D721Med (cell line): Measurements from ENCODE around the gene STX3.

ENCODE experiments used
- DNase-seq: peaks from one replicate; pipeline ENCODE4 v3.0.0; 2011; ENCODE audit warnings: low spot score; ENCODE audit not compliant: insufficient read length
- FAIRE-seq: peaks from 2 replicates; lab custom pipeline; 2011; peaks lifted over from hg19 to GRCh38; lab: Jason Lieb, UNC
- TF ChIP-seq, protein P1 (sequence below): IDR thresholded peaks from 2 replicates; pipeline ENCODE4 v1.5.1; 2012; ENCODE audit warnings: mild to moderate bottlenecking, control low read depth; ENCODE audit not compliant: insufficient read depth; ENCODE audit errors: missing control alignments

Gene STX3

GRCh38 chr11:59730896-59731565 lies 24.1 kb upstream of the STX3 start:
- FAIRE-seq, result no peak
- DNase-seq, result no peak
- TF ChIP-seq, protein P1, sequence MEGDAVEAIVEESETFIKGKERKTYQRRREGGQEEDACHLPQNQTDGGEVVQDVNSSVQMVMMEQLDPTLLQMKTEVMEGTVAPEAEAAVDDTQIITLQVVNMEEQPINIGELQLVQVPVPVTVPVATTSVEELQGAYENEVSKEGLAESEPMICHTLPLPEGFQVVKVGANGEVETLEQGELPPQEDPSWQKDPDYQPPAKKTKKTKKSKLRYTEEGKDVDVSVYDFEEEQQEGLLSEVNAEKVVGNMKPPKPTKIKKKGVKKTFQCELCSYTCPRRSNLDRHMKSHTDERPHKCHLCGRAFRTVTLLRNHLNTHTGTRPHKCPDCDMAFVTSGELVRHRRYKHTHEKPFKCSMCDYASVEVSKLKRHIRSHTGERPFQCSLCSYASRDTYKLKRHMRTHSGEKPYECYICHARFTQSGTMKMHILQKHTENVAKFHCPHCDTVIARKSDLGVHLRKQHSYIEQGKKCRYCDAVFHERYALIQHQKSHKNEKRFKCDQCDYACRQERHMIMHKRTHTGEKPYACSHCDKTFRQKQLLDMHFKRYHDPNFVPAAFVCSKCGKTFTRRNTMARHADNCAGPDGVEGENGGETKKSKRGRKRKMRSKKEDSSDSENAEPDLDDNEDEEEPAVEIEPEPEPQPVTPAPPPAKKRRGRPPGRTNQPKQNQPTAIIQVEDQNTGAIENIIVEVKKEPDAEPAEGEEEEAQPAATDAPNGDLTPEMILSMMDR, result no peak

- TF ChIP-seq, protein P1, result no peak
- no peak for FAIRE-seq
- no peak for DNase-seq
Observed at GRCh38 chr11:59746111-59746510, 9.1 kb upstream of the STX3 start.

DNA sequence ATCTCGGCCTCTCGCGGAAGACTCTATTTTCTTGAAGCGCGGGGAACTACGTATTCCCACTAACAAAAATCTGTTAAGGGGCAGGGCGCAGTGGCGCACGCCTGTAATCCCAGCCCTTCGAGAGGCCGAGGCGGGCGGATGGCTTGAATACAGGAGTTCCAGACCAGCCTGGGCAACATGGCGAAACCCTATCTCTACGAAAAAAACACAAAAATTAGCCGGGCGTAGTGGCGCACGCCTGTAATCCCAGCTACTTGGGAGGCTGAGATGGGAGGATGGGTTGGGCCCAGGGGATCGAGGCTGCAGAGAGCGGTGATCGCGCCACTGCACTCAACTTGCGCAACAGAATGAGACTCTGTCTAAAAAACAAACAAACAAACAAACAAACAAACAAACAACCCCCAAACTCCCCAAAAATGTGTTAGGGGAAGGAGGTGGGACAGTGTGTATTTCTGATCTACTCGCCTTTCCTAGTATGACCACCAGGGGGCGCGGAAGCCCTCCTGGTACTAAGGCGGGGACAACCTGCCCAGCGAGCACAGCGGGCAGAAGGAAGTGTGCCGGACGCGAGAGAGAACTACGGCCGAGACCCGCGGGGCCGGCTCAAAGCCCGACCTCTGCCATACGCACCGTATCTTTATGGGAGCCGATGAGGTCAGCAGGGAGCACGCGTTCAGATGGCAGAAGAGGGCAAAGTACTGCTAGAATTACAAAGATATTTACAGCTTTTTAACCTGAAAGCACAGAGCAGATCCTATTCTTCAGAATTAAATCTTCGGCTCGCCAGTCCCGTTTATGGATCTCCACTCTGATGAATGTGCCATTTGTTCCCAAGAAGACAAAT lies 1.3 kb upstream of the STX3 start:
- TF ChIP-seq, protein P1, result peak; percentile 82
- FAIRE-seq, result no peak

GRCh38 chr11:59754494-59754858 lies 700 bp upstream of the STX3 start:
- FAIRE-seq (no peak), DNase-seq (no peak)
- TF ChIP-seq, protein P1, result no peak

More for the DNA sequence above, 1.3 kb upstream of the STX3 start:
- peak; percentile 80 for DNase-seq

GRCh38 chr11:59755701-59756557 lies 753 bp downstream of the STX3 start:
- no peak for DNase-seq
- no peak for FAIRE-seq
- TF ChIP-seq, protein P1, result no peak

DNA sequence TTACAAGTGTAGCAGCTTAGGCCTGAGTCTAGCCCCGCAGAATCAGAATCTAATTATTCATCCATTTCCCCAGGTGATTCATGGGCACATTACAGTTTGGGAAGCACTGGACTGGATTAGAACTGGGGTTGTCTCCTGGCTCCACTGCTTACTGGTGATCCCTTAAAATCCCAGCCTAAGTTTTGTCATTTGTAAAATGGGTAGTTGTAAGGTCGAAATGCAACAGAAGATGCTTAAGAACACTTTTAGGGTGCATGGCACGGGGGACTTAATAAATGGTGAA lies 1.3 kb downstream of the STX3 start:
- TF ChIP-seq, protein P1, result no peak
- no peak for FAIRE-seq
- DNase-seq, result no peak

GRCh38 chr11:59756845-59757244 lies 1.7 kb downstream of the STX3 start:
- no peak for DNase-seq
- FAIRE-seq, result no peak
- TF ChIP-seq, protein P1, result no peak
